AML-193 (cell line): ENCODE results near the gene ALKAL2.

Source experiments
- DNase-seq, 2 experiments: peaks; one replicate each; lab custom pipeline; 2025; lab: John Stamatoyannopoulos, UW

The ALKAL2 gene

DNA sequence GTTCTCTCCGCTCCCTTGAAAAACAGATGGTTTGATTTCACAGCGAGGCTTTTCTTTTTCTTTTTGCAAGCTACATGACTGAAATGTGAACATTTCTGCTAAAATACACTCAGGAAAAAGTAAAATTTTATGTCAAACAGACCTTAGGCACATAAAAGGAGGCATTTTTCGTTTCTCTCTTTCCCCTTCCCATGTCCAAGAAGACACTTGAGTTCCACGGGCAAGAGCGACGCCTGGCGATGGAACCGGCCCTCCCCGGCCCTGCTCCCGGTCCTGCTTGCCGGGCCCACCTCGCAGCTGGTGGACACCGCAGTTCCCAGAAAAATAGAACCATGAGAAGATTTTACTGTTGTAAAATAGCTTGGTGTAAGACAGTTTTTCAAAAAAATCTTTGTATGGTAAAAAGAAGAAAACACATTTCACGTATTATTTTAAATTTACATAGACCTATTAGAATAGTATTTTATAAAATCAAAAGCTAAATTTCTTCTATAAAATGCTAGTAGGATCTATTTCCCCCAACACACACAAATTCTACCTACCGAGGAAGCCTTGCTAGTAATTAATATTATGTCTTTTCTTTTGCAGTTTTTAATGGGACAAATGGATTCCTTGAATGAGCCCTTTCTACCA is 2.3 kb upstream of the ALKAL2 start:
- DNase-seq: no peak

DNA sequence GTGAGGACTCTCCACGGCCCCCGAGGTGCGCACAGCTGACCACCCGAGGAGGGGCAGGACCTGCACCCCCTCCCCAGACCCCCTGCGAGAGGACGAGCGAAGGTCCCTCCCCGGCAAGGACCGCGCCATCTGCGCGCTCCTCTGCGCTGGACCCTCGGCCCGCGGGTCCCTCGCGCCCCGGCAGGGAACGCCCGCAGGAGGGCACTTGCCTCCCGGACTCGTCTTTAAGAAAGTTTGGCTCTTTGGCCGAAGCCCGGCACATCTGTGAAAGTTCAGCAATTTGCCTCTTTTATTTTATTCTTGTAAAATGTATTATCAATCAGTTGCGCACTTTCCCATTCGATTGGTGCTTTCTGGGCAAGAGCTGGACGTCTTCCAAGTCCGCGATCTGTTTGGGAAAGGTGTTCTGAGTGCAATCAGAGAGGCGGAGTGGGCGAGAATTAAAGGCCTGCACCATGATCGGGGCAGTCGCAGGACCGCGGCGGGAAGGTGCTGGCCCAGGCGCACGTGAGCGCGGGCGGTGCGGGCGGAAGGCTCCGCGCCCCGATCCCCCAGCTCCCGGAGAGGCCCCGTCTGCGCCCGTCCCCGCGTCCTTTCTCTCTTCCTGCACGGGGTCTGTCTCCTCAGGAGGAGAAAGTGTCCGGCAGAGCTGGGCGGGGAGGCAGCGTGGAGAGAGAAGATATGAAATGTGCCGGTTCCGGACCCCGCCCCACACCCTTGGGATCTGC is 1.6 kb upstream of the ALKAL2 start:
- no peak for DNase-seq

DNA sequence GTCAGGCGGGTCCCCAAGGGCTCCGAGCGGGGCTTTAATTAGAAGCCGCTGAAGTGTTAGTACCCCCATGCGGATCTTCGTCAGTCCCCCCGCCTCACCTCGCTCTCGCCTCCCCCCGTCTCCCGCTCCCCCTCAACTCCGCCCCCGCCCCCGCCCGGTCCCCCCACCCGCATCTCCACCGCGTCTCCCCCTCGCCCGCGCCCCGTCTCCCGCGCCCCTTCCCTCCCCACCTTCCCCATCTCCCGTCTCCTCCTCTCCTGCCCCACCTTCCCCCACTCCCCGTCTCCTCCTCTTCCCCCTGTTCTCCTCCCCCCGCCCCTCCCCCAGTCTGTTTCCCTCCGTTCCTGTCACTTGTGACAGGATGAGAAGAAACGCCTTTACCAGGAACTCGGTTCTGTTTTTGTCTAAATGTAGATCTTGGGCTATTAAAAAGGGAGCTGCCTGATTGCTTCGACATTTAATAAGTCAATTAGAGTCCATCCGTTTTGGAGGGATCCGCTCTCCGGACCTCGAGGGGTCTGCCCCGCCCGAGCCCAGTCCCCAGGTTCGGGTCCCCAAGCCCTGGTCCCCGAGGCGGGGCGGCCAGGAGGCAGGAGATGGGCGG is 969 bp upstream of the ALKAL2 start:
- no peak for DNase-seq

DNA sequence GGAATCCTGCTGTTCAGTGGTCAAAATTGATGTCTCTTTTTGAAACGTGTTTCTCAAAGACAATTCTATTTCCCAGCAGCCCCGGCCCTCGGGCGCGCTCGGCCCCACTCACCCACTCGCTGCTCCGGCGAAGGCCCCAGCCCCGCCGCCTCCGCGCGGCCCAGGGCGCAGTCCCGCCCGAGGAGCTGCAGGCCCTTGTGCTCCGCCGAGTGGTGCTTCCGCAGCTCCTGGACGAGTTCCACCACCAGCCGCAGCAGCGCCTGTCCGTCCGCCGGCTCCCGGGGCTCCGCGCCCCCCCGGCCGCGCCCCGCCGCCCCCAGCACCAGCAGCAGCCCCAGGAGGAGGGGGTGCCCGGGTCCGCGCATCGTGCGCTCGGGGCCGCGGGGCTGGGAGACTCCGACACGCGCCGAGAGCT is 413 bp downstream of the ALKAL2 start:
- no peak for DNase-seq

DNA sequence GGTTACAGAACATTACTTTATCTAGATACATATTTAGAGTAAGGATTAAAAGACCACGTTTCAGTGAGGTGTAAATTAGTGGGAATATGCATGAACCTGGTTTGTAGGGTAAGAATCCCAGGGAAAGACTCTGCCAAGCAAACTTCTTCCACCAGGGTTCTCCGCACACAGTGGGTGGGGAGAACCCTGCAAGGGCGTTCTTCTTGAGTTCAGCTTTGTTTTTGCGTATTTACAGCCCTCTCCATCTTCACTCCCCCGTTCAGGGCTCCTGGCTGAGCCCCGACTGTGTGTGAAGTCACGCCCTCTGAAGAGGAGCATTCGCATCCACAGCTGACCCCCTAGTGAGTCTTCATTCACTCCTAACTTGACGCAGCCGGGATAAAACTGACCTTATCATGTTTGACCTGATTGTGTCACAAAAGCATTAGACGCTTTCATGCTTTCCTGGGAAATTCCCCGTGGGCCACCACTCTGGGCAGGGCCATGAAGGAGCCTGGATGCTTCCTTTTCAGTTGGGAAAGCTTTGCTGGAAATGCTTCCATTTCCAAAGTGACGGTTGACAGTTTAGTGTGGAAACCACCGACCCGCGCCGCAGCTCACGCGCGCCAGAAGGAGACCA is 1.0 kb downstream of the ALKAL2 start:
- no peak for DNase-seq

DNA sequence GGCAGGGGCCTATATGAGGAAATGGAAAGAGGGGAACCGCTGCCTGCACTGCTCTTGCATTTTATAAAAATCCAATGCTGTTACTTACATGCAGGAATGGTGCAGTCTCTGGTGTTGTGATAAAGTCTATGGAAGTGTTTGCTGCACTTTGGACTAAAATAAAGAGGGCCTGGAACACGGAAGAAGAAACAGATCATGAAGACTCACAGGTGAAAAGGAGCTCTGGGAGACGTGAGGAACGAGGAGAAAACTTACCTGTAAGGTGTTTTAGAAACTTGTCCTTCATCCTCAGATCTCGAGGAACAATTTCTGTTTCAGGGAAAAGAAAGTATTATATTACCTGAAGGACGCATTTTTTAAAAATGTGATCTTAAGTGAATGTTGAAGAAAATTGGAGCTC is 1.9 kb downstream of the ALKAL2 start:
- no peak for DNase-seq

DNA sequence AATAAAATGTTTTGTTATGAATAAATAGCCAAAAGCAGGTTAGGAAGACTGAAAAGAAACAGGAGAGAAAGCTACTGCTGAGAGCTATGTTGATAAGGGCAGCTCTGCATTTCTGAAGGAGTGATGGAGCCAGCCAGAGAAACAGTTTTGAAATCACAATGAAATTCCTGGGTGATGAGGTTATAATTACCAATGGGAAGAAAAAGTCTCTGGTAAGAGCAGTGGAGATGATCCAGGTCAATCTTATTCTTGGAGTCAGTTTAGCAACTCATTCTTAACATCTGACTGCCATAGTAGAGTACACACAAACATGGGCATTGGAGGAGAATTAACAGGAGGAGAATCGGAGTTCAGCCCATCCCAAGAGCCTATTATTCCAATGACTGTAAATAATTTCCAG is 2.4 kb downstream of the ALKAL2 start:
- no peak for DNase-seq

DNA sequence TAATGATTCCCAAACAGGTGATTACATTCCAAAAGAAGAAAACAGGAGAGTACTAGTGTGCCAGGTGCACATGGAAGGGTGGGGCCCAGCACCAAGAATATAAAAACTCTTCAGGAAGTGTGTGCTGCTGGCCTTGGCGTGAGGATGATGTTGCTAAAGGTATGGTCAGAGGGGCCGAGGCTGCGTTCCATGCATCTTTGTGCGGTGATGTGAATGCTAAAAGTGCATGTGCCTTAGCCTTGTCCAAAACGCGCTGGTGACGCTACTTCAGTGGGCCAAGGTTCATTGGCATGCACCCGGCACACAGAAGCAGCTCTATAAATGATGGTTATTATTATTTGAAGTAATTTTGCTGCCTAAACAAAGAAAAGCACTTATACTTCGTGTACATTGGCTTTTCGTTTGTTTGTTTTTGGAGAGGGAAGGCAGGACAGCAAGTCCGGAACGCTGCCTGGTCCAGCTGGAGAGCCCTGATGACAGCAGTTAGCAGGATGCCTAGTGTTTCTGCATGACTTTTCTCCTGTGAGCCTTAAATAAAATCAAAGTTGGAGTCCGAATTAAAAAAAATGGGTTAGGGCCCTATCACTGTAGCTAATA is 2.9 kb downstream of the ALKAL2 start:
- DNase-seq: no peak

DNA sequence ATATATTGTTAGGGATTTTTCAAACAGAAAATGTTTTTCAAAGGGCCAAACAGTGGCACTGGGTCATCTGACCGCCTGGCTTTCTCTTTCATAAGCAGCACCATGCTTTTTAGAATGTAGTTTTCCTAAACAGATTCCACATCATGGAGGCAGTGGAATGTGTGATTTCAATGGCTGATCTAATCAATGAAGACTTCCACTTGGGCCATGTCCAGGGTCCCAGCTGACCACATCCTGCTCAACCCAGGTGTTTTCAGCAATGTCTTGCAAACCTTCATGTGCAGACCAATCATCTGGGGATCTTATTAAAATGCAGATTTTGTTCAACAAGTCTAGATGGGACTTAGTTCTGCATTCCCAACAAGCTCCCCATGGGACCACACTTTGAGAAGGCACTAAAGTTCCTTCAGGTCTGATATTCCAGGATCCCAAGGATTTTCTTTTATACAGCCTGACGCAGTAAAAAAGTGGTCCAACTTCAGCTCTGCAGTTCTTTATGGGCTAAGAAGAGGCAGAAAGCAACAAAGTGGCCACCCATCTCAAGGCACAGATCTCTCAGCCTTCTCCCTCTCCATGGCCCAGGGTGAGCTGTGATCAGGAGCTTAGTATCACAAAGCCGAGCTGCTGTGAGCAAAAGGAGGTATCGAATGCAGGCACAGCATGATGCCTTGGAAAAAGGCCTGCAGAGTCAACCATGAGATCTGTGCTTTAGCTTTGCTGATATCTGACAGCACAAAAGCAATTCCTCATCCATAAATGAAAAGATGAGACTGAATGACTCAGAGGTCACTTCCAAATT is 3.7 kb downstream of the ALKAL2 start:
- DNase-seq: no peak

DNA sequence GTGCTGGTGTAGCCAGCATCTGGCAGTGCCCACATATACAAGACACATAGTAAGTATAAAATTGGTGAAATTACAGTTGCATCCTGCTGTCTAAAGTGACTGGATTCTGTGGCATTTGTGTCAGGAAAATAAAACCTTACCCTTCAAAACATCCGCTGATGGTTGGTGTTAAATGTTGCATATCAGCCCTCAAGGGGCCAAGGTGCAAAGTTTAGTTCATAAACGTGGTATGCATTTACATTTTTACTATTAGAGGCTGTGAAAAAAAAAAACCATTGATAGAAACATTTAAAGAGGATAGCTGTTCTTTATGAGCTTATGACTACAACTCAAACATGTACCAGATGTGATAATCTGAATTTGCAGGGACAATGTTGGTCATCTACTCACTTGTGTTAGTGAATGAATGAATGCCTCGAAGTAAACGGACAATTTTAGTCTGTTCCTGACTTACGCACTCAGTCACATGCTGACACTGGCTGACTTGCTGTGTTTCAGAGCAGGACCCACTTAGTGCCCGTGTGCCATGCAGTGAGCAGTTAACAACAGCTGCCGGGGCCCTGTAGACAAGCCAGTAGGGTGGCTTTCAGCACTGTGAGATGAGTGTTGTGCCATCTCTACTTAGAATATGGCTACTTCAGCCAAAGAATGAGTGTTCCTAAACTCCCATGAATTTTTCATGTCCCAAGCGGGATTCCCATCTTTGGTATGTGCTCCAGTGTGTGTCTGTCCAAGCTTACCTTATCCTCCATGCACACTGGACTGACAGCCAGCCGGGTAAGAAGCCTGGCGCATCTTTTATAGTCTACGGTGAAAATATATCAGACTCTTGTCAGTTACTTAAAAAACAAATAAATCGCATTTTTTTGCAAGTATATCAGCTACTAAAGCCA is 5.3 kb downstream of the ALKAL2 start:
- DNase-seq: no peak

DNA sequence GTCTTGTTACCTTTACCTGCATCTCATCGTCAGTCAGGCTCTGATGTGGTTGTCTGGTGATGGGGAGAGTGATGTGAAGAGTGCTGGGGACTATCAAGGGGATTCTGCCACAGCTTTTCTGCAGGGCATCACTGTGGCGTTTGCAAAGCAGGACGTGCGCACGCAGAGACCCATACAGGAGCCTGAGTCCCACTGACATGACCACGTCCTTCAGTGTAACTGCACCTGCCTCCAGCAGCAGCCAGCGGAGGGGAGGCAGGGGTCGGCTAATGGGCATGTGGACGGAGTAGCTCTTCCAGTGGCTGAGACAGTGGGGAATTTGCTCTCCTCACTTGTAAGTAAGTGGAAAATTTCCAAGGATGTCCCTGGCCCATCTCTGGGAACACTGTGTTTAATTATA is 6.5 kb downstream of the ALKAL2 start:
- no peak for DNase-seq

DNA sequence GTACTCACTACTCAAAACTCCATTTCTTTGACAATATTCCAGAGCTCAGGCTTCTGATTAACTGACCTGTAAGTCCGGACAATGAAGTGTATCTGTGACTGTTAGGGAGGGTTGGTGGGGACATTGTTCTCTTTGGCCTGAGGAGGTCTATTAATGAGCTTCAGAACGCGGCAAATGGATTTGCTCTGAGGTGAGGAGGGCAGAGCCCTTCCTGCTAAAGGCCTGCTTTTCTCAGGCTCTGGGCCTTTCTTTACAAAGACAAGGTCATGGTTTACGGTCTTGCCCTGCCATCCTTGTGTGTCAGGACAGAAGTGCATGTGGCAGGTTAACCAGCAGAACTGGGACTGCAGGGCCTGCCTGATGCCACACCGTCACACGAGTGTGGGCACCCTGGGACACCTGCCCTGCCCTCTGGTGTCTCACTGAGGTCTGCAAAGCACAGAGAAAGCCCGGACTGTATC is 7.2 kb downstream of the ALKAL2 start:
- DNase-seq: no peak

DNA sequence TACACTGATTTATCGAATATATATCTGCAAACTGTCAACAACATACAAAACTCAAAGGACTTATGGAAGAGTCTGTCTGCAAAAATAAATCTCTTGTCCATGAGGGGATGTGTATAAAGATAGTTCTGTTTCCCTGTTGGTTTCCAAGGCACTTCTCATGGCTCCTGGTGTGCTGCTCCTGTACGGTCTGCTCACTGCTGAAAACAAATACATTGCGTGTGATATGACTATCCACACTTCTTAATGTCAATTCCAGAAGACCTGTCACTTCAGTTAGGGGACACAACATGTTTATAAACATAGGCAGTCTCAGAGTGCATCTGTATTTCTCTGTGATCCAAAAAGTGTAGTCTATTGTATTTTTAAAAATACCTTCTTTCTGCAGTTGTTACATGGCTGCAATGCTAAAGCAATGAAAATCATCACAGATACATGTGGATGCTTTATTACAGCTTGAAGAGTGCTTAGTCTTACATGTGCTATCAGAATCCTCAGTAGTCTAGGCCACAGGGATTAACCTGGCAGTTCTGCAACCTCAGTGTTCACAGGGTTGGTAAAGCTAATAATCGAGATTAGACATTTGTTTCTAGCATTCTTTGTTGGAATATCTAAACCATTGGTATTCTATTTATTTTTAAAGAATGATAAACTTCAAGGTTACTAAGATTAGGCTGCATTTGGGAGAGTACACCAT is 7.8 kb downstream of the ALKAL2 start:
- no peak for DNase-seq

DNA sequence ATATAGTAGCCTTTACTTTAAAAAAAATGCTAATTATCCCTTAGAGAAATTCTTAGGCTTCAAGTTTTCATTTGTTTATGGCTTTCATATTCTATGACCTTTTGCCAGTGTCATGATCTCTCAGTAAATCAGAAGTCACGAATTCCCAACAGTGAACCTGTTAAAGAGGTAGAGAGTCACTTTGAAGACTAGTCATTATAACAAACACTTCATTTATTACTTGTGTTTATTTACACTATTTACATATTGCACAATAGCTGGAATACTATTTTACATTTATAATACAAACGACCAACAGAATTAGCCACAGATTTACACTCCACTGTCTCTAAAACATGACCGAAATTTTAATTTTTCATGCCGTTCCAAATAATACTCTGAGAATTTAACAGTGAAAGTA is 8.5 kb downstream of the ALKAL2 start:
- no peak for DNase-seq

DNA sequence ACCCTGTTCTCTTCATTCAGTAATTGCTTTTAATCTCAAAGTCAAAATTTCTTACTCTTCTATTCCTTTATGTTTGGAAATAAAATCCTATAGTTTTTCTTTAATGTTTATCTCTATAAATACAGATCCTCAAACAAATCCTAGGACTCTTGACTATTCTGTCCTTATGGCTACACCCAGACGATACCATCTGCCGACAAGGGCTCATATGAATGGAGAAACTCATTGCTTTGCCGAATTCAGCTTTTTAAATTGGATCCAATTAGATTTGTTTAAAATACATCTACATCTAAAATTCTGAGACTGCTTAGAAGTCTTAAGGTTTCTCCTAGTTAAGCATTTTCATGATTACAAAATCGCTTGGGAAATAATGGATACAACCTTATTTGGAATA is 9.0 kb downstream of the ALKAL2 start:
- DNase-seq: no peak

DNA sequence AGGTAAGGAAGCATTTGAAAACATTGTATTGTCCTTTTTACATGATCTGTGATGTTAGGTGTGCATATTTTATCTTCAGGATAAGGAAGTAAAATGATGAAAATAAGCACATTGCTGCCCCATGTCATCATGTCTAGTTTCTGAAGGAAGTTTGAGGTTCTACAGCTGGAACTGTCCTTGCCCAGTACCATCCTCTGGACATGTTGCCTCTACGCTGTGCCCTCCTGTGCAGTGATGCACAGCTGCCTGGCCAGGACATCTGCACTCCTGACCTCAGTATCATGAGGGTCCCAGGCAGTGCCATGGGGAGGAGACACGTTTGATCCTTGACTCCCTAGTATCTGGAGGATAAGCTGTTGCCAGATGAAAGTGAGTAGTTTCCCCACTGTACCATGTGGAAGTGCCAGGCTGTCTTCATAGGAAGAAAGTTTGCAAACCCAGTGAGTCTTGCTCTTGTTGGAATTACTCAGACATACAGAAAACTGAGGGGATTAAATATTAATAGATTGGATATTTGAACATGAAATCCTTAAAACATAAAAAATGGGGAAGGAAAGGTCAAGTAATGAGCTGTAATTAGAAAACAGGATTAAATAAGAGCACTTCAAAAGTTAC is 9.5 kb downstream of the ALKAL2 start:
- no peak for DNase-seq

DNA sequence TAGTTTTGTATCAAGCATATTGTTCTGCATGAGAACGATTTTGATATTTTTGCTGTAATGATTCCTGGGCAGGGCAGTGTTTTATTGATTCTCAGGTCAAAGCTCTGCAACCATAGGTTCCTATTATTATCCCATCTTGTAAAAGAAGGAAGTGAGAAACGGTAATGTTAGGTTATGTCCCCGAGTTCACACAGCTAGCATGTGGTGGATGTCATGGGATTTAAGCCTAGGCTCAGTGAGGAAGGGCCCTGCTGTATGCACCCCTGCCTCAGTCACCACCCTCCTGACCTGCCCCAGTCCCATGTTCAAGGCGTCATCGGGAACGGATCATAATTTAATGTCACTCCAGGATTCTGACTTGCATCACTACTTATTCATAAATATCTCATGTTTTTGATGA is 12.4 kb downstream of the ALKAL2 start:
- no peak for DNase-seq

DNA sequence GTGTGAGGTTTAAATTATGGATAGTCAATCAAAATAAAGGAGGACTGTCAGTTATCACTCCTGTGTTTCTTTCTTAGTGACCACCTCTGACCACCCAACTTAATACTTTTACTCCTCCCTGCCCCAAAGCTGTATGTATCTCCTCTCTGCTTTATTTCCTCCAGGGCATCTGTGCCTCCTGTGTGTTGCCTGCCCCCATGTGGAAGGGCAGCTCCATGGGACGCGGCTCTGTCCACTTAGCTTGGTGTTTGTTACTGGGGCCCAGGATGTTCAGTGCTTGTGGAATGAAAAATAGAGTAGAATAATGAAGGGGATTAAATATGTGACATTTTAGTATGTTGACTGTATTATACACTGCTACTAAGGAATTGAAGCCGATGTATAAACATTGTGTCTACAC is 13.4 kb downstream of the ALKAL2 start:
- DNase-seq: no peak

DNA sequence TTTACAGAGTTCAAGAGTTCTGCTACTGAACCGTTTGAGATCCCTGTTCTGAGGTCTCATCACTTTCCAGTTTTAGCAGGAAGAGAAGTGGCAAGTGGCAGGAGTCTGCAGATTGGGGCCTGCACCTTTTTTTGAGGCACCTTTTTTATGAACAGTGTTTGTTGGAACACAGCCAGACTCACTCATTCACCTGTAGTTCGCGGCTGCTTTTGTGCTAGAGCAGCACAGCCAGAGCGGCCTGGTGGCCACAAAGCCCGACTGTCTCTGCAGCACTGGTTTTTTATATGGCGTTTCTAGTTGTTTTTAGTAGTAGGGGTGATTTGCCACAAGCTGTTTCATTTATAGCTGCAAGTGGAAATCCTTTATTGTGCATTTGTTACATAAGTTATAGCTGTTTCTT is 14.6 kb downstream of the ALKAL2 start:
- DNase-seq: no peak

DNA sequence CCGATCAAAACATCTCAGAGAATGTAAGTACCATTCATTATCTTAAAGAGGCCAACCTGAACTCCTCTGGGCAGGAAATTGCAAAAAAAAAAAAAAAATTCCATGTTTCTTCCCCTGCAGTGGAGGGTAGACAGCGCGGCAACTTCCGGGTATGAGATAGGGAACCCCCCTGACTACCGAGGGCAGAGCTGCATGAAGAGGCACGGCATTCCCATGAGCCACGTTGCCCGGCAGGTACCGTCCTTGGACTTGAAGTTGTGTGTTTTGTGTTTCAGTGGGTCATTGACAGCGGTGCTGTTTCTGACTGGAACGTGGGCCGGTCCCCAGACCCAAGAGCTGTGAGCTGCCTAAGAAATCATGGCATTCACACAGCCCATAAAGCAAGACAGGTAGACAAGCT is 16.0 kb downstream of the ALKAL2 start:
- DNase-seq: no peak
